ENCODE measurements around the gene HCN3.

The HCN3 gene

DNA sequence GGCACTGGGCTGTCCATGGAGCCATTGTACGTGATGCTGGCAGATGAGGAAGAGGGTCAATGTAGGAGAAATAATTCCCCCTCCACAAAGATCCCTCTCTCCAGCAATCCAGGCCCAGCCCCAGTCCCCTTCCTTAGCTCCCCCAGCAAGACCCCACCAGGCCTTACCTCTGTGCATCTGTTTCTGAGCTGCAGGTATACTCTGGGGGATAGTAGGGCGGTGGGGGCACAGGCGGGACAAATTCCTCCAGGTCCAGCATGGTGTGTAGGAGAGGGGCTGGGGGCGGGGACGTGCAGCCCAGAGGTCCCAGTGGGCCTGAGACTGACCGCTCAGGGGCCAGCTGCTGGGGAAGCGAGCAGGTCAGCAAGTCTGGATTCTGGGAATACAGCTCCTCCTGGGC is 25.7 kb upstream of the HCN3 start:
- Histone ChIP-seq H3K4me3 (ENCODE audit: low read length, poor library complexity, severe bottlenecking) (no peak overlapping the region), H3K9me2 (replicated peaks; ENCODE audit: low read depth, low read length) (no peaks in the 10 kb centered on the region), H3K9ac (ENCODE audit: low read depth, low read length, poor library complexity, severe bottlenecking) (peak overlapping the region; percentile 55), H3K79me2 (ENCODE audit: insufficient read depth, low read length) (peaks cover 9% of the 10 kb centered on the region; the same call in 1 of the 2 replicates), H3K4me2 (ENCODE audit: low read depth, low read length, poor library complexity, severe bottlenecking) (peak overlapping the region; percentile 76), H4K20me1 (ENCODE audit: insufficient read depth, low read length, poor library complexity, severe bottlenecking) (no peaks in the 10 kb centered on the region), H2AFZ (ENCODE audit: low read length) (no peak overlapping the region), H3K36me3 (ENCODE audit: insufficient read depth, low read length) (no peaks in the 10 kb centered on the region), H3K27me3 (ENCODE audit: insufficient read depth, low read length, poor library complexity, severe bottlenecking) (no peaks in the 10 kb centered on the region), H3K4me1 (ENCODE audit: insufficient read depth, low read length, poor library complexity, severe bottlenecking) (peaks cover 26% of the 10 kb centered on the region), H3F3A (ENCODE audit: low read depth) (no peaks in the 10 kb centered on the region; the same call in 1 of the 2 replicates), H3K9me3 (ENCODE audit: insufficient read depth, low read depth, low read length) (no peaks in the 10 kb centered on the region)
- TF ChIP-seq EZH2phosphoT487 (IDR thresholded peaks at IDR 0.05; ENCODE audit: borderline replicate concordance) = no peak
- TF ChIP-seq CTCF (conservative IDR thresholded peaks at IDR 0.05; ENCODE audit: low read length) = no peak

DNA sequence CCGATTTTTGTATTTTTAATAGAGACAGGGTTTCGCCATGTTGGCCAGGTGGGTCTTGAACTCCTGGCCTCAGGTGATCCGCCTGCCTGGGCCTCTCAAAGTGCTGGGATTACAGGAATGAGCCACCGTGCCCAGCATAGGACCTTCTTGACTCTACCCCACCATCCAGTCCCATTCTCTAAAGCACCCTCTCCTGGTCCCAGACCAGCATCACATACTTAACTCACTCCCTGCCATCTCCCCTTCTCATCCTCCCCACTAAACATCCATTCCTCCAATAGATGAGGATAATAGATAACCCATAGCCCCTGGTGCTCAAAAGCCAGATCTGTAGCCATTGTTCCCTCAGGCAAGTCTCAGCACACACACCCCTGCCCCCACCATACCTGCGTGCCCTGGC is 24.1 kb upstream of the HCN3 start:
- Histone ChIP-seq H3K79me2 (ENCODE audit: insufficient read depth, low read length) (peaks cover 9% of the 10 kb centered on the region; the same call in 1 of the 2 replicates), H3K9me3 (ENCODE audit: insufficient read depth, low read depth, low read length) (no peaks in the 10 kb centered on the region), H3K36me3 (ENCODE audit: insufficient read depth, low read length) (no peaks in the 10 kb centered on the region), H3K4me2 (ENCODE audit: low read depth, low read length, poor library complexity, severe bottlenecking) (peak overlapping the region; percentile 85), H3K4me3 (ENCODE audit: low read length, poor library complexity, severe bottlenecking) (peak overlapping the region; percentile 79), H4K20me1 (ENCODE audit: insufficient read depth, low read length, poor library complexity, severe bottlenecking) (no peaks in the 10 kb centered on the region), H3K27me3 (ENCODE audit: insufficient read depth, low read length, poor library complexity, severe bottlenecking) (no peaks in the 10 kb centered on the region), H3F3A (ENCODE audit: low read depth) (no peaks in the 10 kb centered on the region; the same call in 1 of the 2 replicates), H3K9ac (ENCODE audit: low read depth, low read length, poor library complexity, severe bottlenecking) (peak overlapping the region; percentile 77), H3K4me1 (ENCODE audit: insufficient read depth, low read length, poor library complexity, severe bottlenecking) (peaks cover 26% of the 10 kb centered on the region), H3K9me2 (replicated peaks; ENCODE audit: low read depth, low read length) (no peaks in the 10 kb centered on the region), H2AFZ (ENCODE audit: low read length) (no peak overlapping the region)
- TF ChIP-seq CTCF (conservative IDR thresholded peaks at IDR 0.05; ENCODE audit: low read length) (peak; percentile 41; the same call in 1 of the 2 replicates), EZH2phosphoT487 (IDR thresholded peaks at IDR 0.05; ENCODE audit: borderline replicate concordance) (no peak)

DNA sequence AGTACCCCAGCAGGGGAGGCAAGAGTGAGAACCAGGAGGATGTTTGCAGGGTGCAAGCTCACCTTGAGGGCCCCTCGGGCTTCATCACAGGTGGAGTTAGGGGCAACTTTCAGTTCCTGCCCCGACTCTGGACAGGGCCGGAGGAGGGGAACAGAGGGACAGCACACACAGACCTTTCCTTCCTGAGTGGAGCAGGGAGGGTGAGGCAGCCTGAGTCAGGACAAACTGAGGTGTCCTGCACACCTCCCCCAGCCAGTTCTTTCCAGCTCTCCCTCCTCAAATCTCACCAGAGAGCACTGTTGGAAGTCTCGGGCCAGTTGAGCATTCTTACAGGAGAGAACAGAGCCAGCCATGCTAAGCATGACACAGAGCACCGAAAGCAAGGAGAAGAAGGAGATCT is 23.5 kb upstream of the HCN3 start:
- peaks cover 3% of the 10 kb centered on the region; the same call in 1 of the 2 replicates for H3K36me3 ChIP-seq (ENCODE audit: insufficient read depth, low read length)
- peaks cover 26% of the 10 kb centered on the region for H3K4me1 ChIP-seq (ENCODE audit: insufficient read depth, low read length, poor library complexity, severe bottlenecking)
- H3K27me3 ChIP-seq (ENCODE audit: insufficient read depth, low read length, poor library complexity, severe bottlenecking) = no peaks in the 10 kb centered on the region
- H3K9me3 ChIP-seq (ENCODE audit: insufficient read depth, low read depth, low read length) = no peaks in the 10 kb centered on the region
- H2AFZ ChIP-seq (ENCODE audit: low read length) = no peak overlapping the region
- no peaks in the 10 kb centered on the region; the same call in 1 of the 2 replicates for H3F3A ChIP-seq (ENCODE audit: low read depth)
- TF ChIP-seq EZH2phosphoT487 (IDR thresholded peaks at IDR 0.05; ENCODE audit: borderline replicate concordance) (no peak), CTCF (conservative IDR thresholded peaks at IDR 0.05; ENCODE audit: low read length) (no peak)
- peaks cover 9% of the 10 kb centered on the region; the same call in 1 of the 2 replicates for H3K79me2 ChIP-seq (ENCODE audit: insufficient read depth, low read length)
- H3K9me2 ChIP-seq (replicated peaks; ENCODE audit: low read depth, low read length) = no peaks in the 10 kb centered on the region
- H3K4me3 ChIP-seq (ENCODE audit: low read length, poor library complexity, severe bottlenecking) = peak overlapping the region; percentile 79
- peak overlapping the region; percentile 85 for H3K4me2 ChIP-seq (ENCODE audit: low read depth, low read length, poor library complexity, severe bottlenecking)
- H3K9ac ChIP-seq (ENCODE audit: low read depth, low read length, poor library complexity, severe bottlenecking) = peak overlapping the region; percentile 77
- no peaks in the 10 kb centered on the region for H4K20me1 ChIP-seq (ENCODE audit: insufficient read depth, low read length, poor library complexity, severe bottlenecking)

Data from Loucy (cell line).